Activated naive CD4-positive, alpha-beta T cell (primary cell): ENCODE measurements around the gene CNOT4.
"Not testable (repeated sequence)": the region's sequence is repeated elsewhere in the genome, so short reads cannot be mapped to it uniquely, and the experiment has no call there.

Source experiments
- DNase-seq, 4 experiments: peaks; one replicate each; lab custom pipeline; 2025; lab: John Stamatoyannopoulos, UW

The CNOT4 gene

DNA sequence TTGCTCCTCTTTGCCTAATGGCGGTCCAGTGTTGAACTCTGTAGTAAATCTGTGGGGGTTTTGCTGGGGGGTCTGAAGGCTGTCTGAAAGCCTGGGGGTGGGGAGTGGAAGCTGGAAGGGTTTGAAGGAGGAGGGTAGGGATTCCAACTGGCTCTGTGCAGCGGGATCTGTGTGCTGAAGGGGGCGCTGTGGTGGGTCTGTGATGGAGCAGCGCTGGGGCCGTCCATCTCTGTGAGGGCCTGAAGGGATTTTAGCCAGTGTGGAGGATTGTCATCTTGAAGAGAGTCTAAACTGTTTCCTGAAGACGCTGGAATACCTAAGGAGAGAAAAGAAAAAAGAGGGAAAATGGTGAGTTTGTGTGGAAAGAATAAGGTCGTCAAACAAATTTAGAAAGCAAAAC lies 147.0 kb downstream of the CNOT4 start:
- no peak for DNase-seq

DNA sequence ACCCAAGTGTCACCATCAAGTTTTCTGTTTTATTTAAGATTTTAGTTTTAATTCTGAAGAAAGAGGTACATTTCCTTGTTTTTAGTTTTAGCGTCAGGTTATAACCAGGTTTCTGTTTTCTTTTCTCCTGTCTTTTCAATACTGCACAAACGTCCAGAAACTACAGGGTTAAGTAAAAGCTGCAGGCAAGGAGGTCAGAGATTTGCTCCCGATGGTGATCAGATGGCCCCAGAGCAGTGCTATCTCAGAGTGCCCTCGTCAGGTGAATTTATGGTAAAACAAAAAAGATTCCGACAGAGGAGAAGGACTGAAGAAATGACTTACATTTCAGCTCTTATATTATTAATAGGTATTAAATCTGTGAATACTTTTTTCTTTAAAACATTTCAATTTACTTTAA lies 148.1 kb downstream of the CNOT4 start:
- no peak for DNase-seq

DNA sequence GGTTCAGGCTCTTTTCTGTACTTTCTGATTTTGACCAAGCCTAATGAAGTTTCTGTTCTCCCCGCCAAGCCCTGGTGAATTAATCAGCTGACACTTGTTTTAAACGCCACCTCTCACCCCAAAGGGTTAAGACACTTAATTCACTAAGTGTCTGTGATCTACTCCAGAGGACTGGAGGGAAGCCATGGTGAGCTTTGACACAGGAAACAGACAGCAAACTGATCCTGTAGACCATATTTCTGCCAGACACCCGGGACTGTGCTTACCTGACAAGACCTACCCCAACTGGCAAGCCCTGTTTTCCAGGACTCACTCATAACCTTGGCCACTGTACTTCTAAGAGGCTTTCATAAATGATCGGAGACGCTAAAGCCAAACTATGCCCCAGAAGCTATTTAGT lies 150.3 kb downstream of the CNOT4 start:
- no peak for DNase-seq

DNA sequence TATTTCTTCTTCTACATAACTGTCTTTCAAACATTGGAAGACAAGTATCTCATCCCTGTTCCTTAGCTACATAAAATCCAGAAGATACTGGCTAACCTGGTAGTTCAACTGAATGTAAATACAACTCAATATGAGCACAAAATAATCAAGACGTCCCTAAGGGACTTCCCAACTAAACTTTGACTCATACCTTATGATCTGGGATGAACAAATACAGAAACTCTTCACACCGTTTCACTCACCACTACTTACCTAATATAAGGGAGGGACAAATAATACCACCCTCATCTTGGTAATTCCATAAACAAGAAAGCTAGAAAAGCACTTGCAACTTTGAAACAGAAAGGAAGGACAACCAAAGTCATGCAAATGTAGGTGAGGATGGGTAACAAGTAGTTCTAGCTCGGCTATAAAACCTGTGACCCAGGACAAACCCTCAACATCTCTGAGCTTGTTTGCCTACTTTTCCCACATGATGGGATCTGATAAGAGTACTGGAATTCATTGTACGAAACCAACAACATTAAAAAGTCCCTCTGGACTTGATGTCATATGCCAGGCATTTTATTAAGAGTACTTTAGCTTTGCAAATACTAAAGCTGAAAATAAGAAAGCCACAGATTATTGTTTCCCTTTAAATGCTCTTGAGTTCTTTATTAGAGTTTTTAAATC lies 154.4 kb downstream of the CNOT4 start:
- no peak for DNase-seq

DNA sequence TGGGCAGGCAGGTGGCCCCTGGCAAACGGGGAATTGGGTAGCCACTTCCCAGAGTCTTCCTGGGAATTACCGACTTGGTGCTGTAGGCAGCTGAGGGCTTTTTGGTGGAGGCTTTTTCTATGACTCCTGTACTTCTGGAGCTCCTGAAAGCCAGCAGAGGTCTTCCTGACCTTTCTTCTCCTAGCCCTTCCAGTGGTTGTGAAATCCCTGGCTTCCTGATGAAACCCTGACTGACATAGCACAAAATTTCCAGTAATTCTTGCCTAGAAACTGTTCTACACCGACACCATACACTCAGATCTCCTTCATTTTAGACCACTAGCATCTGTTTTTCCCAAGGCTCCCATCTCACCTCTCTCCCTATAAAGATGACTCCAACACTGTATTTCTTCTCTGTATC lies 156.1 kb downstream of the CNOT4 start:
- DNase-seq, result no peak

DNA sequence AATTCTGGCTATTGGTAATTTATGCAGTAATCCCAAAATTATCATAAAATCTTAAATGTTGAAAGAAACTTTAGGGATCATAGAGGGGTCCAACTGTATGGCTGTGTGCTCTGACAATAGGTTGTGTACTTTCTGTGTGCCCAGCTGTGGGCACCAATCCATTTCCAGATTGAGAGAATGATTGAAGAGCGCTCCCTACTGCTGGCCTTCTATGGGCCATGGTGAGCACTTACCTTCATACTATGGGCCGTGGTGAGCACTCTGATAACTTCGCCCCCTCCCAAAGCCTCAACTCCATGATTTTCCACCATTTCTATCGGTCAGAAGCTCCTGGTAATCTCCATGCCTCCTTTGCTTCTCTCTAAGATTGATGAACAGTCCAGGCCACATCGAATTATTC lies 157.6 kb downstream of the CNOT4 start:
- no peak for DNase-seq

DNA sequence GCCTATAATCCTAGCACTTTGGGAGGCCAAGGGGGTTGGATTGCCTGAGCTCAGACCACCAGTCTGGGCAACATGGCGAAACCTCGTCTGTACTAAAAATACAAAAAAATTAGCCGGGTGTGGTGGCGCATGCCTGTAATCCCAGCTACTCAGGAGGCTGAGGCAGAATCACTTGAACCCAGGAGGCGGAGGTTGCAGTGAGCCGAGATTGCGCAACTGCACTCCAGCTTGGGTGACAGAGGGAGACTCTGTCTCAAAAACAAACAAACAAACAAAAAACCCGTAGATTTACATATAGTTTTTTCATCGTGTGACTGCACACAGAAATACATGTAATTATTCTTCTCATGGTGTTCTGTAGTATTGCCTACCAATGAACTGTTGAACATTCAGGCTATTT lies 158.8 kb downstream of the CNOT4 start:
- not testable (repeated sequence) for DNase-seq

DNA sequence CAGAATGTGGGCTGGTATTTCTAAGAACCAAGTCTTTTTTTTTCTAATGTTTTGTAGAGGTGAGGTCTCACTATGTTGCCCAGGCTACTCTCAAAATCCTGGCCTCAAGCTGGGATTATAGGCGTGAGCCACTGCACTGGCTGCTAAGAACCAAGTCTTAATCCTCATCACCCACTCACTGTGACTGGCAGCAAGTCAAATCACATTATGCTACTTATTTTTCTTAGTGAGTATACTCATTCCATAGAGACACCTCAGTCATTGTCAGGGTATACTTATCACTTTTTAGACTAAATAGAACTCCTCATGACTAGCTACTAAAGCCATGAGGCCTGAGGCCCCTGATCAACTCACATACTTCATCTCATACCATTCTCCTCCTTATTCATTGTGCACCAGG lies 160.2 kb downstream of the CNOT4 start:
- no peak for DNase-seq

DNA sequence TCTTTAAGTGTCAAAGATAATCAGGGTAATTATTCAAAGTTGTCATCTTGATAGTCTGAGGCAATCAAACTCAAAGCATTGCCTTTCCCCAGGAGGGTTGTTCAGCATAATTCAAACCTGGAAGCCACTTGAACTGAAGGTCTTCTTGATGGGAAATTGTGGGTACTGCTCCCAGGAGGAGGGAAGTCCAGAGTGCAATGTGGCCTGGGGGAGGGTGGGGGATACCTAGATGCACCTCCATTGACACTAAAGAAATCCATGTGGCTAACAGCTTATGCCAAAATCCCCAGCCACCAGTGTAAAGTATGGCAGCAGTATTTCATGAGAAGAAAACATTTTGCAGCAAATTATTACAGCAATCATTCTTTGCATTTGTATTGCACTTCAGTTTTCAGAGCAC lies 161.4 kb downstream of the CNOT4 start:
- DNase-seq, result no peak

DNA sequence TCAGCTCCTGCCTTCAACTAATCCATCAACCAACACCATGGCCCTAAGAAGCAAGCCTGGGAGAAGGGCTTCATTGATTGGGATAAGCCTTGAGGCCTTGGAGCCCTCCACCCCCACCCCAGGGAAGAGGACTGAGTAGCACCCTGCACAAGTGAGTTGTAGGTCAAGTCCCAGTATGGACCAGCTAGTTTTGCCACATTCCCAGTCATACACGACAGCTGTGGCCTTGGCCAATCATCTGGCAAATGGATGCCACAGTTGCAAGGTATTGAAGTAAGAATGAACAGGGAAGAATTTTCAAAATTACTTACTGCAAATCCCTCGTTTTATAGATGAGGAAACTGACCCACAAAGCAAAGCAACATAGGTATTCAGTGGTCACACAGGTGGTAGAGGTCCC lies 166.5 kb downstream of the CNOT4 start:
- DNase-seq, result no peak

DNA sequence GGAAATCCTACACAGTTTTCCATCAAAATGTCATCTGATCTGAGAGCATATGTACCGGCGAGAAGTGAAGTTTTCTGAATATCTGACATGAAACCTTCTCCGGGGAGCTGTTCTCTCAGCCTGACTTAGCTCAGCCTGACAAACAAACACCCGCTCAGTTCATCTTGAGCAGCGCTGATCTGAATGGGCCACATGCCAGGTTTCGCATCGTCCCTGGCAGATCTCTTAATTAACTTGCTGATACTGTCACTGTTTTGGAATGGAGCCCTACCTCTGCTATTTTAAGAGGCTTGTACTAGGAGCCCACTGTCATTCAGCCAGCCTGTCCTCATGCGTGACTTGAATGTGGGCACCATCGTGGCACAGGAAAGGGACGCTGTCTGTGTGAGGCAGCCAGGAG lies 167.0 kb downstream of the CNOT4 start:
- no peak for DNase-seq

DNA sequence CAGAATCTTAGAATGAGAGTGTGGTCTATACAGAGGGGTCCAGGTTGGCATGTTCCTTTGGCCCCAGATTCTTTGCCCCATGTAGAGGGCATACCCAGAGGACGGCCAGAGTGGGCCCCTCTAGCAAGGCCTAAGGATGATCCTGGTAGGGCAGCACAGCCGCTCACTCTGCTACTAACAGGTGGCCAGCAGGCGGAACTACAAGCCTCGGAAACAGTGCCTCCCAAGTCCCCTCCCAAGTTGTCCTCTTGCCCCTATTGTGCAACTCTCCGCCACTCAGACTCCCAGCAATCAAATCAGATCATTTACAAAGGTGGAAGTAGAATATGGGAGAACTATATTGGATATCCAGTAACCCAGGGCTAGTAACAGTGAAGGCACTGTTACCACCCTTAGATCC lies 168.9 kb downstream of the CNOT4 start:
- no peak for DNase-seq

DNA sequence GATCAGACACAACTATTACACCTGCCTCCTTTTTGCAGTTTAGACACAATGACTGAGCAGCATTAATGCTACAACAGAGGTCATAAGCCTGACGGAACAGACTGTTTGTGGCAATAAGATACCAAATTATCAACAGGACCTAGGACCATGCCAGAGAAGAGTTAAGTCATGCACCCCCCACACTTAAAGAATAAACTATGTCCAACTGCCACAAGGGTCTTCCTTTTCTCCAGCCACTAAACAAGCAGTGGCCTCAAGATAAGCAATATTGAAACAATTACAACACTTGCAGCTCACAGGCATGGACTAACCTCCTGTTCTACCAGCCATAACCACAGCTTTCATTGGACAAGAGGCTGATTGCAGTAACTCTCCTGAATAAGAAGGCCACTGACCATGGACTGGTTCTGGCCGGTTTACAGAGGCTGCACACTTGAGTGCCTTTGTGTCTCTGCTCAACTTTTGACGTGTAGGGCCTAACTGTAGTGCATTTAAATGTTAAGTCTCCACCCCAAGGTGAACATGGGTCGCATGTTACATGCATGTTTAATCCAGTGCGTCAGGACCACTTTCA lies 171.8 kb downstream of the CNOT4 start:
- no peak for DNase-seq

DNA sequence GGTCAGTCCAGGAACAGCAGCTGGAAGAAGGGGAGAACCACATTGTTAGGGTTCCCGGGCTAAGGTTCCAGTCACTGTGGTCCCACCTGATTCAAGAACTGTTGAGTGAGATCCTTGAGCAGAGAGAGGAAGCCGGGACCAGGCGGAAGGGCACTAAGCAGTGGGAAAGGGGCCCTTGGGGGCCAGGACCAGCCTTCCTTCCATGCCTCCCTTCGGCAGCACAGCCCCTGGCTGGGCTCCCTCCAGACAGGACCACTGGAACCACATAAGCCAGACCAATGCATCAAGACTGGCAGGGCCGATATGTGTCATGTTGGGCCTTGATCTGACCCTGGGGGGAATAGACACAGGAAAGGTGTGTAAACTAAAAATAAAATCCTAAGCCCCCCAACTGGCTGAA lies 172.4 kb downstream of the CNOT4 start:
- DNase-seq, result no peak

DNA sequence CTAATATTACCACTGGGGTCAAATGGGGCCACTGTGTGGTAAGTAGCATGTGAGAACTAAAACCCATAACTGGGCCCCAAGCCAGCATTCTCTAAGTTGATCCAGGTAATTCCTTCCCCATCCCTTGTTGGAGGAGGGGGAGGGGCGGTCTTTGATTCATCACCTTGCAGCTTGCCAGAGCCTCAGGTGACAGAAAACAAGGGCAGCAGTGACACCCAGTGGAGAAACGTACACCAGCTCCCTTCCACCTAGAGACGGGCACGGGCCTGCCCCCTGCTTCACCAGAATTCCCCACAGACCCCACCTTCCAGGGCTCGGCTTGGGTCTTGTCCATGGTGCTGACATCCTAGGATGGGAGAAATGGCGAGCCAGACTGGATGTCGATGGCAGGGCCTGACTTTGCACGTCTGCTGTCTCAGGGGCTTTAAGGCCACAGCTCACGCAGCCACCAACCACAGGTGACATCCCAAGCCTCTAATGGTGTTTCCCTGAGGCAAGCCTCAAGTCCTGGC lies 174.2 kb downstream of the CNOT4 start:
- no peak for DNase-seq

DNA sequence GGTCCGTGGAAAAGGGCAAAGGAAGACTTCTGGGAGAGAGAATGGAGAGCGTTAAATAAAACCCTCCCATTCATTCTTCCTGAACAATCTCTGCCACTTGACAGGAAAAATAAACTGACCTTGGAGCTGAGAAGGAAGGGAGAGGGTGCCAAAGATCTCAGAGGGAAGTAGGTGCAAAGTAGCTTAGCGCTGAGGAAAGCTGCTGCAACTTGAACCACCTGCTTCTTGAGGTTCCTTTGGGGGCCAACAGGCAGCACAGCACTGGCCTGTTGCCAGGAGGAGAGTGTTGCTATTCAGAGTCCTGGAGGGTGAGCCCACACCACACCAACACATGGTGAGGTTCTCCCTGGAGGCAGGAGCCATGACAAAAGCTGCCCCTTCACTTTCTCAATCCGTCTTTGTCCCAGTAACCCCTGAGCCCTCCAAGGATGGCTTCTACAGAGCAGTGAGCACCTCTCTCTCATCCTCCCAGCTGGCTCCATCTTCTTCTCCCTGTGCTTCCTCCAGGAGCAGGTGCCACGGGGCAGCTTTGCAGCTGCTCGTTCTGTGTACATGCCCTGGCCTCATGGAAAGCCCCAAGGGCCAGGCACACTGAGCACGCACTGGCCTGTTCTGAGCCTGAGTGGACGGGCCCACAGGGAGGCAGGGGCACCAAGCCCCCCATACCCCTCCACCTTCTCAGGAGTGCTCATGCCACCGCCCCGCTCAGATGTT lies 174.9 kb downstream of the CNOT4 start:
- DNase-seq, result no peak

DNA sequence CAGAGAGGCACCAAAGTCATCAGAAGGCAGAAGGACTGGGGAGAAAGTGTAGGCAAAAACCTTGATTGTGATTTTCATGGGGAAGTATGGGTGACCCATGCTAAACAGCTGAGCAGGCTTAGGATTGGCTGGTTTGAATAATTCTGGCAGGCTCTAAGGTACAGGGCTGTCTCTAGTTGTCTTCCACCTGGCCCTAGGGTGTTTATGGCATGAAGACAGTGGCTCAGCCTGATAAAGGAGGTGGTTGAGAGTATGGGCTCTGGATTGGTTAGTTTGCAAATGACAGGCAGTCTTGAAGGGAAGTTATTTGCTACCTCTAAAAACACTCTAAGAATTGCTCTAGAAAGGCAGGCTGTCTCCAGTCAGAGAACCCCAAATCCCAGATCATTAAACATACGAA lies 176.0 kb downstream of the CNOT4 start:
- no peak for DNase-seq

DNA sequence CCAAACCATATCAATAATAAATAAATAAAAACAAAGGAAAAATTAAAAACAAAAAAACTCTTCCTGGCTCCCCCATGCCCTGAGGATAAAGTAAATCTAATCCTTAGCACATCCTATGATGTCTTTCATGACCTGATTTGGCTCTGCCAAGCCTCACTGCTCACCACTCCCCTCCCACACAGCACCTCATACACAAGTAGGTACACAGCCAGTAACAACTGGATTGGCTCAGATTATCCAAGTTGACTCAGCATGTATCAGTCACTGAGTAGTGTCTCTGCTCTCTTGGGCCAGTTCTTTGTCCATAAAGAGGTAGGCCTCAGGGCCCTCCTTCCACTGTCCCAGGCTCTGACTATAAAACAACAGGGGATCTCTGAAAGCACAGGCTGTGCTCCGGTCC lies 176.7 kb downstream of the CNOT4 start:
- DNase-seq, result no peak

DNA sequence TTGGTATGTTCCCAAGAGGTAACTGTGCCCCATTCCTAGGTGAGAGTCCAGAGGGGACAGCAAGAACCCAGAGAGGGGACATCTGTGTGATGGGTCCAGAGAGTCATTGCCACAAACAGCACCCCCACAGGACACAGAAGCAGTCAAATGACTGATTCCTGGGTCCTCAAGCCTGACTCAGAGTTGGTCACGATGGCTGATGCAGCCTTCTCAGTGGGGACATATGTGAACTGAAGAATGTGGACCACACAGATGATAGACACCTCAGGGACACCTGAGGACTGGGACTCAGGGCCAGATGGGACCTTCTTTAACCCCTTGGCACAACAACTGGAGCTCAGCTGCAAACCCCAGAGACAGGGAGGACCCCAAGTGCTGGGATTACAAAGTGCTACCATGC lies 179.8 kb downstream of the CNOT4 start:
- no peak for DNase-seq

DNA sequence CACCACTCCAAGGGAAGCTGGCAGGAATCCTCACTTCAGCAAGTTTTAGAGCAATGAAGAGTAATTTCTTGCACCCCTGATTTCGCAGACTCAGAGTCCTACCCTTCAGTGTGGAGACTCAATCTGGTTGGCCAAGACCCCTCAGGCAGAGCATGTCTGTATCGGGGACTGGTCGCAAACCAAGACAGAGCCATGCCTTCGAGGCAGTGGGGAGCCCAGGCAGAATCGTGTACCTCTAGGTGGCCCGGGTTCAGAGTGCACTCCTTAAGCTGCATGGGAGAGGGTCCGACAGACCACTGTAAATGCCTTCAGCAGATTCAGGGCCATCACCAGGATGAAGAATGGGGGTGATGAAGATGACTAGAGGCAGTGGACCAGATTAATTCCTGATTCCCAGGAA lies 181.4 kb downstream of the CNOT4 start:
- no peak for DNase-seq

DNA sequence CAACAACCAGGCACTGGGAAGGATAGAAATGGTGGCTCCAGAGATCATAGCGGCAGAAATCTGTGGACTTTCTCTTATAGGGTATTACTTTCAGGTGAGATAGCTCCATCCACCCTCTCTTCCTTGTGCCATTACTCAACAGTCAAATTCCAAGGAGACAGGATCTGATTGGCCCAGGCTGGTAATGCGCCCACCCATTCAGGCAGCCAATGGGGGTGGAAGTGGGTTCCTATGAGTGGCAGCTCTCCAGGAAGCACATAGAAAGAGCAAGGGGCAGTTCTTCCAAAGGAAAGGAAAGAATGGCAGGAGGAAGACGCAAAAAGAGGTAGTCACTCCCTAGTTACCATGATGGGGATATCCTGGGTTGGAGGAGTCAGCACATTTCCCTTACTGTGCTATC lies 181.8 kb downstream of the CNOT4 start:
- no peak for DNase-seq

DNA sequence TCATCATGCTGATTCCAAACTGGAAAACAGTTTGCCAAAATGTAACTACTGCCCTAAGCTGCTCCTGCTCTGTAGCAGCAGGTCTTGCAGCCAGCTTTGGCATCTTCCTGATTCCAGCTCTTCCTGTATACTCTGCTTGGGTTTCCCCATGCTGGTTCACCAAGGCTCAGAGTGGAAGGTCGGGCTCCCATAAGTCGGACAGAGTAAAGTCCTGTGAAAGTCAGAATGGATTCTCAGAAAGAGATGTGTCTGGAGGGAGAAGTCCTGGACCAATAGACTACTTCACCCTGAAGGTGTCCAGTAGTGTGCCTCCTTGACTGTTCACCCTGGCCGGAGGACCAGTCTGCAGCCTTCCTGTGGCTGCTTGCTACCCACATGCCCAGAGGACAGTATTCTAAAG lies 182.4 kb downstream of the CNOT4 start:
- no peak for DNase-seq

DNA sequence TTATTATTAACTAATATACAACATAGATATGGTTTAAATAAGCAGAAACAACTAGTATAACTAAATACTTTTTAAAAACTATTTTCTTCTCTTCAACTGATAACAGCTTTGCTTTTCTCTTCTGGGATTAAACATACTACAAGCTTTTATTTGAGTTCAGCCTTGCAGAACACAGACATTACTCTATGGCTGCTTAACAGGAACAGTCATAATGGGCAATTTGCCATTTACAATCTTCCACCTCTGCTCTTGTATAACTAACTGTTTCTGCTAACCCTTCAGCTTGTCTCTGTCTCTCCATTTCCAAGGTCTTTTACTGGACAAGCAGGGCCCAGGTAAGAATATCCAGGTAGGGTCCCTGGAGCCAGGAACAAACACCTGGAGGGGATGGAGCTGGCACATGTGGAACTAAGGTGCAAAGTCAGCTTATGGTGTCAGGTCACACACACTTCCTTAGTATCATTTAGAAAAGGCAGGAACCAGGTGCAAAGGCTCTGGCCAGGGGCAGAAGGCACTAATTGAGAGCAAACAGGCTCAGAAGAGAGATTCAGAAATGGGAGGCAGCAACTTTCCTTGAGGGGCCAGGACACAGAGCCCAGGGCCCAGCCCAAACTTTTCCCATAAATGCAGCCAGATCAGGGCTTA lies 183.1 kb downstream of the CNOT4 start:
- no peak for DNase-seq
